Measurements from ENCODE around the gene C1QTNF1. TPM values are rescaled to one million over a fixed set of nuclear protein-coding genes. Genes with fewer than 3 reads are reported as not detected.
A peak's percentile ranks its signal among the peaks of the same experiment; 100 is the strongest.

Gene C1QTNF1
- total RNA-seq, 1 experiment from 2014 or later = 18.6 TPM

GRCh38 chr17:79052131-79052530 lies 28.2 kb downstream of the C1QTNF1 start:
- Histone ChIP-seq H3K9ac (ENCODE audit: low read length) (no peak overlapping the region), H3K9me2 (replicated peaks; ENCODE audit: low read length) (no peaks in the 10 kb centered on the region), H2AFZ (ENCODE audit: low read length) (no peak overlapping the region), H3K9me3 (ENCODE audit: low read length) (no peaks in the 10 kb centered on the region), H3K4me3 (ENCODE audit: low read length) (no peak overlapping the region), H3K36me3 (ENCODE audit: low read depth, low read length) (no peaks in the 10 kb centered on the region), H3K79me2 (ENCODE audit: low read length) (no peaks in the 10 kb centered on the region), H3K4me2 (ENCODE audit: low read length) (no peak overlapping the region), H4K20me1 (ENCODE audit: low read length) (no peaks in the 10 kb centered on the region), H3K27me3 (ENCODE audit: low read length) (no peaks in the 10 kb centered on the region), H3F3A (ENCODE audit: low read length, unreplicated experiment) (no peaks in the 10 kb centered on the region), H3K27ac (ENCODE audit: low read length) (no peak overlapping the region), H3K4me1 (ENCODE audit: insufficient read depth, low read length) (no peaks in the 10 kb centered on the region)
- TF ChIP-seq EZH2 (IDR thresholded peaks at IDR 0.05; ENCODE audit: low read length, unreplicated experiment) = no peak
- no peak for TF ChIP-seq CTCF (conservative IDR thresholded peaks at IDR 0.05; ENCODE audit: low read depth, low read length)
- TF ChIP-seq EZH2phosphoT487 (IDR thresholded peaks at IDR 0.05; ENCODE audit: borderline replicate concordance, low read length) = no peak
- ChIA-PET POLR2A (ENCODE audit: unreplicated experiment) (no interaction called here), CTCF (no interaction called here)
- intact Hi-C loops (cut with micrococcal nuclease) = no loop called here
- DNase-seq (no peak), ATAC-seq (no peak)
- BruUV-seq (replicated peaks) = no TSS peak

- Histone ChIP-seq H3K79me2 (ENCODE audit: low read length) (no peaks in the 10 kb centered on the region), H3K27me3 (ENCODE audit: low read length) (no peaks in the 10 kb centered on the region), H2AFZ (ENCODE audit: low read length) (no peak overlapping the region), H3F3A (ENCODE audit: low read length, unreplicated experiment) (no peaks in the 10 kb centered on the region), H3K4me3 (ENCODE audit: low read length) (no peak overlapping the region), H3K36me3 (ENCODE audit: low read depth, low read length) (no peaks in the 10 kb centered on the region), H3K9me3 (ENCODE audit: low read length) (no peaks in the 10 kb centered on the region), H3K4me1 (ENCODE audit: insufficient read depth, low read length) (no peaks in the 10 kb centered on the region), H3K27ac (ENCODE audit: low read length) (no peak overlapping the region), H3K9ac (ENCODE audit: low read length) (no peak overlapping the region), H4K20me1 (ENCODE audit: low read length) (no peaks in the 10 kb centered on the region), H3K9me2 (replicated peaks; ENCODE audit: low read length) (no peaks in the 10 kb centered on the region), H3K4me2 (ENCODE audit: low read length) (no peak overlapping the region)
- intact Hi-C loops (cut with micrococcal nuclease) = no loop called here
- DNase-seq = peak; percentile 22
- TF ChIP-seq EZH2 (IDR thresholded peaks at IDR 0.05; ENCODE audit: low read length, unreplicated experiment) (no peak), CTCF (conservative IDR thresholded peaks at IDR 0.05; ENCODE audit: low read depth, low read length) (no peak), EZH2phosphoT487 (IDR thresholded peaks at IDR 0.05; ENCODE audit: borderline replicate concordance, low read length) (no peak)
- ChIA-PET POLR2A (ENCODE audit: unreplicated experiment) (no interaction called here), CTCF (no interaction called here)
- BruUV-seq (replicated peaks) = no TSS peak
- ATAC-seq = no peak
Observed at GRCh38 chr17:79053251-79053925, 29.4 kb downstream of the C1QTNF1 start.

GRCh38 chr17:79054200-79054960 lies 30.4 kb downstream of the C1QTNF1 start:
- Histone ChIP-seq H3K9me3 (ENCODE audit: low read length) (no peaks in the 10 kb centered on the region), H3K27me3 (ENCODE audit: low read length) (no peaks in the 10 kb centered on the region), H3K36me3 (ENCODE audit: low read depth, low read length) (no peaks in the 10 kb centered on the region), H3K9ac (ENCODE audit: low read length) (no peak overlapping the region), H3F3A (ENCODE audit: low read length, unreplicated experiment) (no peaks in the 10 kb centered on the region), H3K4me3 (ENCODE audit: low read length) (no peak overlapping the region), H3K4me1 (ENCODE audit: insufficient read depth, low read length) (no peaks in the 10 kb centered on the region), H3K79me2 (ENCODE audit: low read length) (no peaks in the 10 kb centered on the region), H4K20me1 (ENCODE audit: low read length) (no peaks in the 10 kb centered on the region), H2AFZ (ENCODE audit: low read length) (no peak overlapping the region), H3K27ac (ENCODE audit: low read length) (no peak overlapping the region), H3K4me2 (ENCODE audit: low read length) (no peak overlapping the region), H3K9me2 (replicated peaks; ENCODE audit: low read length) (no peaks in the 10 kb centered on the region)
- intact Hi-C loops (cut with micrococcal nuclease) = no loop called here
- POLR2A ChIA-PET (ENCODE audit: unreplicated experiment) = no interaction called here
- ATAC-seq (no peak), DNase-seq (no peak)
- CTCF ChIA-PET = no interaction called here
- no TSS peak for BruUV-seq (replicated peaks)
- no peak for TF ChIP-seq CTCF (conservative IDR thresholded peaks at IDR 0.05; ENCODE audit: low read depth, low read length)
- no peak for TF ChIP-seq EZH2phosphoT487 (IDR thresholded peaks at IDR 0.05; ENCODE audit: borderline replicate concordance, low read length)
- no peak for TF ChIP-seq EZH2 (IDR thresholded peaks at IDR 0.05; ENCODE audit: low read length, unreplicated experiment)

Data from PC-3 (cell line).